IPS-20b (cell line): ENCODE results near the gene GPANK1.

Experiments used
- H3K27ac ChIP-seq: one replicate; pipeline ENCODE4 v1.5.1; 2013; ENCODE audit warnings: low read length
- H3K27me3 ChIP-seq: 2 replicates; pipeline ENCODE4 v1.6.1; 2013; ENCODE audit warnings: mild to moderate bottlenecking, low read length, inconsistent platforms; ENCODE audit not compliant: insufficient read depth
- H3K36me3 ChIP-seq: 2 replicates; pipeline ENCODE4 v1.6.1; 2013; ENCODE audit warnings: low read depth, mild to moderate bottlenecking, inconsistent platforms, low read length, moderate library complexity; ENCODE audit not compliant: insufficient read depth
- H3K4me1 ChIP-seq: 2 replicates; pipeline ENCODE4 v1.6.1; 2013; ENCODE audit warnings: mild to moderate bottlenecking, control low read depth, inconsistent platforms, low read length, moderate library complexity; ENCODE audit not compliant: insufficient read depth
- H3K4me3 ChIP-seq: 2 replicates; pipeline ENCODE4 v1.5.1; 2013; ENCODE audit warnings: mild to moderate bottlenecking, low read length, inconsistent platforms
- H3K9ac ChIP-seq: 2 replicates; pipeline ENCODE4 v1.6.1; 2013; ENCODE audit warnings: low read depth, mild to moderate bottlenecking, inconsistent platforms, low read length, moderate library complexity
- H3K9me3 ChIP-seq: 2 replicates; pipeline ENCODE4 v1.6.1; 2013; ENCODE audit warnings: mild to moderate bottlenecking, low read depth, low read length, inconsistent platforms; ENCODE audit not compliant: insufficient read depth

The GPANK1 gene

GRCh38 chr6:31676322-31676903, 11.6 kb upstream of the GPANK1 start:
- H3K27ac ChIP-seq, result no peak overlapping the region
- H3K36me3 ChIP-seq, result peaks cover 13% of the 10 kb centered on the region
- H3K27me3 ChIP-seq, result peaks cover 7% of the 10 kb centered on the region
- no peaks in the 10 kb centered on the region for H3K9me3 ChIP-seq
- no peaks in the 10 kb centered on the region for H3K4me1 ChIP-seq
- no peak overlapping the region for H3K4me3 ChIP-seq
- H3K9ac ChIP-seq, result no peak overlapping the region

DNA sequence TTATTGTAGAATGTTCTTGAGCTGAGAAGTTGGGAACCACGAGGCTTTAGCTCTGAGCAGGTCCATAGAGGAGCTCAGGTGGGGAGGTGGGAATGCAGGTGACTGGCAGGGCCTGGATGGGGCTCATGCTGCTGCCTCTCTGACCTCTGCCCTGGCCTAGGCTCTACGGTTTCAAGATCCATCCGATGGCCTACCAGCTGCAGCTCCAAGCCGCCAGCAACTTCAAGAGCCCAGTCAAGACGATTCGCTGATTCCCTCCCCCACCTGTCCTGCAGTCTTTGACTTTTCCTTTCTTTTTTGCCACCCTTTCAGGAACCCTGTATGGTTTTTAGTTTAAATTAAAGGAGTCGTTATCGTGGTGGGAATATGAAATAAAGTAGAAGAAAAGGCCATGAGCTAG, 4.9 kb upstream of the GPANK1 start, which contains the start of gene LY6G5B:
Gene LY6G5B (plus strand): TSS at position 301 of the 400 bp plus-strand sequence. CDS start 975 bp downstream, outside the sequence.
- Histone ChIP-seq H3K4me1 (no peaks in the 10 kb centered on the region), H3K36me3 (peaks cover 60% of the 10 kb centered on the region)

DNA sequence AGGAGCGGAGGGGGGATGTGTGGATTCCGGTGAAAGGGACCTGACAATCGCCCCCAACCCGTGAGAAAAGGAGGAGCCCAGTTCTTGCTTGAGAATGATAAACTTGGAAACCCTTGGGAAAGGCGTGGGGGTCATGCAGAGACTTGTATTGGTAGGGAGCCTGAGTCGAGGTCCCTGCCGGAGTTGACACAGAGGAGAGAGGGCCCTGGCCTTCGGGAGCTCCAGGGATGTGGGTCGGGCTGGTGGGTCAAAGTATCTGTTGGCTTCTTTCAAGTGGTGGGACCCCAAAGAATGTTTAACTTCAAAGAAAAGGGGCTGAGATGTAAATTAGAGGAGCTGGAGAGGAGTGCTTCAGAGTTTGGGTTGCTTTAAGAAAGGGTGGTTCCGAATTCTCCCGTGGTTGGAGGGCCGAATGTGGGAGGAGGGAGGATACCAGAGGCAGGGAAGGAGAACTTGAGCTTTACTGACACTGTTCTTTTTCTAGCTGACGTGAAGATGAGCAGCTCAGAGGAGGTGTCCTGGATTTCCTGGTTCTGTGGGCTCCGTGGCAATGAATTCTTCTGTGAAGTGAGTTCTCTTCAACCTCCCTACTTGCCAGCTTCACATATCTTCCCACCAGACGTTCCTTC, 1.7 kb upstream of the GPANK1 start:
- Histone ChIP-seq H3K9ac (peak overlapping the region; percentile 89), H3K27me3 (no peaks in the 10 kb centered on the region), H3K27ac (peak overlapping the region; percentile 23), H3K4me3 (peak overlapping the region; percentile 96), H3K4me1 (peaks cover 3% of the 10 kb centered on the region; the same call in 1 of the 2 replicates), H3K9me3 (no peaks in the 10 kb centered on the region), H3K36me3 (peaks cover 72% of the 10 kb centered on the region)

More for the DNA sequence above, 4.9 kb upstream of the GPANK1 start, which contains the start of gene LY6G5B:
- no peaks in the 10 kb centered on the region for H3K27me3 ChIP-seq
- no peak within 1 kb of the TSS for H3K9ac ChIP-seq
- no peak within 1 kb of the TSS for H3K27ac ChIP-seq
- no peaks in the 10 kb centered on the region for H3K9me3 ChIP-seq
- H3K4me3 ChIP-seq, result no peak within 1 kb of the TSS

DNA sequence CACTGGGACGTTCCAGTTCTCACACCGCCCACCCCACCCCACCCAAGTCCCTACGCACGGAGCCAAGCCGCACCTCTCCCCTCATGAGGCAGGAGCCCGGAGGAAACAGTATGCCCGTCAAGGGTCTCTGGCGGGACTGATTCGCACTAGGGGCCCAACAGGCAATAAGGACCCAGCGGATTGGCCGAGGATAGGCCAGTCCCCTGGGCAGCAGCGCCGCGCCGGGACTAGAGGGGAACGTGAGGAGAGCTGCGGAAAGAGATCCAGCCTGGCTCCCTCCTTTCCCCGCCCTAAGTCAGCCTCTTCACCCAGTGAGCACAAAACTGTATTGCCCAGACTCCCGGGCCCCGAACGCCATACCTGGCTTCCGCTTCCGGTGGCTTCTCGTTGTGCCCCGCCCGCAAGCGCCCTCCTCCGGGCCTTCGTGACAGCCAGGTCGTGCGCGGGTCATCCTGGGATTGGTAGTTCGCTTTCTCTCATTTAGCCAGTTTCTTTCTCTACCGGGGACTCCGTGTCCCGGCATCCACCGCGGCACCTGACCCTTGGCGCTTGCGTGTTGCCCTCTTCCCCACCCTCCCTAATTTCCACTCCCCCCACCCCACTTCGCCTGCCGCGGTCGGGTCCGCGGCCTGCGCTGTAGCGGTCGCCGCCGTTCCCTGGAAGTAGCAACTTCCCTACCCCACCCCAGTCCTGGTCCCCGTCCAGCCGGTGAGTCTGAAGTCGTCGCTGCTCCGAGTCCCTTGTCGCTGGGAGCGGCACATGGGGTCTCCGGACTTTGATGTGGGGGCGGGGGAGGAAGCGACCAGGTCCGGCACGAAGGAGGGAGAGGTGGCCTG, 922 bp upstream of the GPANK1 start, which contains the start of gene CSNK2B:
Gene CSNK2B (plus strand): TSS at position 580 of the 836 bp plus-strand sequence. CDS start 752 bp downstream, outside the sequence.
- H3K9ac ChIP-seq, result peak within 1 kb of the TSS; percentile 98
- H3K36me3 ChIP-seq, result peaks cover 67% of the 10 kb centered on the region
- no peaks in the 10 kb centered on the region for H3K9me3 ChIP-seq
- H3K4me3 ChIP-seq, result peak within 1 kb of the TSS; percentile 96
- H3K27ac ChIP-seq, result peak within 1 kb of the TSS; percentile 98
- H3K27me3 ChIP-seq, result no peaks in the 10 kb centered on the region
- peaks cover 3% of the 10 kb centered on the region; the same call in 1 of the 2 replicates for H3K4me1 ChIP-seq

GRCh38 chr6:31663961-31664789, 622 bp downstream of the GPANK1 start:
- no peaks in the 10 kb centered on the region for H3K9me3 ChIP-seq
- H3K4me1 ChIP-seq, result peaks cover 10% of the 10 kb centered on the region; the same call in 1 of the 2 replicates
- peaks cover 52% of the 10 kb centered on the region for H3K36me3 ChIP-seq
- peak overlapping the region; percentile 98 for H3K9ac ChIP-seq
- peak overlapping the region; percentile 98 for H3K27ac ChIP-seq
- H3K4me3 ChIP-seq, result peak overlapping the region; percentile 96
- H3K27me3 ChIP-seq, result no peaks in the 10 kb centered on the region

DNA sequence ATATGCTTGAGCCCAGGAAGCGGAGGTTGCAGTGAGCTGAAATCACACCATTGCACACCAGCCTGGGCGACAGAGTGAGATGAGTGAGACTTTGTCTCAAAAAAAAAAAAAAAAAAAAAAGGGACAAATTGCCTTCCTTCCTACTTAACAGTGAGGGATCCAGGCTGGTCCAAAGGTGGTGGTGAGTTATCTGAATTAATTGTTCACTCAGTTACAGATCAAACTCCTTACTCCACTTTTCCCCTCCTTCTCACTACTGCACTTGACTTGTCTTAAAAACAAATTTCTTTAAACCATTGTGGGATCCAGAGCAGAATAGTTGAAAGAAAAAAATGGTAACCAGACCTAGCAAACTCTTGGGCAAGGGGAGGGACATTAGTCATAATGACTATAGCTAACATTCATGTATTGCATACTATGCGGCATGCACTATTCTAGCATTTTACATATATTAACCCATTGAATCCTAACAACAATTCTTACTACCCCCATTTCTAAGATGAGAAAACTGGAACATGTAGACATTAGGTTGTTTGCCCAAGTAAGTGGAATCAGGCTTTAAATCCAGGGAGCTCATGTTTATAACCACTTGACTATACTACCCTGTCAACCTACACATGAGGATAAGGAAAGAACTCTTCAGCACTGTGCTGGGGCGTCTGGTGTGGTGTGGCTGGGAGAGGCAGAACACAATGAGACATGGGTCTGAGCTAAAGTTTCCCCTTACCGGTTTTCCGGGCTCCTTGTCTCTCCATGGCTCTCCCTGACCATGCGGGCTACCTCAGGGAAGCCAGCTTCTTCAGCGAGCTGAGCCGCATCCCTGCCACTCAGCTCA, 1.5 kb downstream of the GPANK1 start:
- Histone ChIP-seq H3K9ac (peak overlapping the region; percentile 98; the same call in 1 of the 2 replicates), H3K9me3 (no peaks in the 10 kb centered on the region), H3K27ac (no peak overlapping the region), H3K27me3 (no peaks in the 10 kb centered on the region), H3K4me3 (peak overlapping the region; percentile 96; the same call in 1 of the 2 replicates), H3K36me3 (peaks cover 46% of the 10 kb centered on the region), H3K4me1 (peaks cover 10% of the 10 kb centered on the region; the same call in 1 of the 2 replicates)

DNA sequence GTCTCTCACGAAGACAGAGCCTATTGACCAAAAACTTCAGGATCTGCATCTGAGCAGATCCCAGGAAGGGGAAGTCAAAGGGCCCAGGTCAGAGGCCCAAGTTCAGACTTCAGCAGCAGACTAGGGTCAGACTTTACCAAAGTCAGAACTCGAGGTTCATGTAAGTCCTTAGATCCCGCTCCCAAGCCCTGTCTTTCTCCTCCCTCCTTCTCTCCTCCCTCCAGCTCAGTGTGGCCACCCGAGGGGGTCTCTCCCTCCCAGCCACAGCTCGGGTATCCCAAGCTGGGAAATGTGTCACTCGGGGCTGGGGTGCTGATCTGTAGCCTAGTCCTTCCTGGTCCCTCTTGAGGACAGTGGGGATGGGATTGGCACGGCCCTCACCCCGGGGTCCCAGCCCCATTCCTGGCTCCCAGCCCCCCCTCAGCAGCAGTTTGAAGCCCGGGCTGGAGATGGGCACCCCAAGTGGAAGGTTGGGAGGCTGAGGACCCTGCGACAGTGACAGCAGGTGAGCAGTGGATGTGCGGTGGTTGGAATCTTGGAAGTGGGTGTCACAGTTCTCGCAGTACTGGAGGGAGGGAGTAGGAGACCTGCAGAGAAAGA, 2.6 kb downstream of the GPANK1 start:
- Histone ChIP-seq H3K4me1 (peaks cover 10% of the 10 kb centered on the region; the same call in 1 of the 2 replicates), H3K27me3 (no peaks in the 10 kb centered on the region), H3K27ac (no peak overlapping the region), H3K9ac (no peak overlapping the region), H3K9me3 (no peaks in the 10 kb centered on the region), H3K4me3 (no peak overlapping the region), H3K36me3 (peaks cover 40% of the 10 kb centered on the region)

- H3K27me3 ChIP-seq, result no peaks in the 10 kb centered on the region
- peak overlapping the region; percentile 99; the same call in 1 of the 2 replicates for H3K9ac ChIP-seq
- peak overlapping the region; percentile 99 for H3K4me3 ChIP-seq
- H3K27ac ChIP-seq, result peak overlapping the region; percentile 35
- peaks cover 10% of the 10 kb centered on the region; the same call in 1 of the 2 replicates for H3K4me1 ChIP-seq
- no peaks in the 10 kb centered on the region for H3K9me3 ChIP-seq
- H3K36me3 ChIP-seq, result peaks cover 37% of the 10 kb centered on the region
Observed at GRCh38 chr6:31661262-31662123, 3.3 kb downstream of the GPANK1 start.

GRCh38 chr6:31660381-31661261, 4.2 kb downstream of the GPANK1 start, which contains the start of gene C6orf47:
Gene C6orf47 (minus strand): TSS chr6:31660778. CDS start chr6:31659947, 831 bp downstream.
- Histone ChIP-seq H3K27ac (peak within 1 kb of the TSS; percentile 91), H3K9ac (peak within 1 kb of the TSS; percentile 99), H3K4me3 (peak within 1 kb of the TSS; percentile 99), H3K9me3 (no peaks in the 10 kb centered on the region), H3K4me1 (peaks cover 10% of the 10 kb centered on the region; the same call in 1 of the 2 replicates), H3K27me3 (no peaks in the 10 kb centered on the region), H3K36me3 (peaks cover 39% of the 10 kb centered on the region)
